Neural cell (in vitro differentiated cells): ENCODE data around the gene LRRC37A.
"Not testable (repeated sequence)": the region's sequence is repeated elsewhere in the genome, so short reads cannot be mapped to it uniquely, and the experiment has no call there.

ENCODE experiments used
- EP300 ChIP-seq: fragments of 450-650 bp; conservative IDR thresholded peaks from 2 replicates; pipeline ENCODE4 v1.6.1; 2014; ENCODE audit warnings: antibody characterized with exemption, mild to moderate bottlenecking, moderate library complexity; ENCODE audit not compliant: poor library complexity, severe bottlenecking
- EZH2 ChIP-seq: fragments of 200-600, 300-800 bp; shearing (Covaris generic), sonication (generic); IDR thresholded peaks from 2 replicates; pipeline ENCODE4 v1.6.1; 2014; ENCODE audit warnings: antibody characterized with exemption, low read length, borderline replicate concordance, mild to moderate bottlenecking; ENCODE audit not compliant: insufficient read depth, poor library complexity, severe bottlenecking
- MXI1 ChIP-seq: fragments of 450-650 bp; conservative IDR thresholded peaks from 2 replicates; pipeline ENCODE4 v1.6.1; 2014; ENCODE audit warnings: antibody characterized with exemption, mild to moderate bottlenecking; ENCODE audit not compliant: poor library complexity, severe bottlenecking
- POLR2AphosphoS5 ChIP-seq: IDR thresholded peaks from 2 replicates; pipeline ENCODE4 v1.6.1; 2012
- RAD21 ChIP-seq: fragments of 450-650 bp; conservative IDR thresholded peaks from 2 replicates; pipeline ENCODE4 v1.6.1; 2014; ENCODE audit warnings: antibody characterized with exemption, mild to moderate bottlenecking, moderate library complexity
- SMC3 ChIP-seq: fragments of 450-650 bp; conservative IDR thresholded peaks from 2 replicates; pipeline ENCODE4 v1.6.1; 2014; ENCODE audit warnings: antibody characterized with exemption, mild to moderate bottlenecking, moderate library complexity; ENCODE audit not compliant: poor library complexity
- TAF1 ChIP-seq: IDR thresholded peaks from 2 replicates; pipeline ENCODE4 v1.6.1; 2012; ENCODE audit warnings: low read depth
- TF ChIP-seq, protein P1 (sequence below): fragments of 450-650 bp; IDR thresholded peaks from 2 replicates; pipeline ENCODE4 v1.5.1; 2014; ENCODE audit warnings: antibody characterized with exemption, mild to moderate bottlenecking, moderate library complexity; ENCODE audit not compliant: poor library complexity, severe bottlenecking
- TF ChIP-seq, protein P2 (sequence below): IDR thresholded peaks from 2 replicates; pipeline ENCODE4 v1.6.1; 2012; ENCODE audit warnings: borderline replicate concordance

DNA sequence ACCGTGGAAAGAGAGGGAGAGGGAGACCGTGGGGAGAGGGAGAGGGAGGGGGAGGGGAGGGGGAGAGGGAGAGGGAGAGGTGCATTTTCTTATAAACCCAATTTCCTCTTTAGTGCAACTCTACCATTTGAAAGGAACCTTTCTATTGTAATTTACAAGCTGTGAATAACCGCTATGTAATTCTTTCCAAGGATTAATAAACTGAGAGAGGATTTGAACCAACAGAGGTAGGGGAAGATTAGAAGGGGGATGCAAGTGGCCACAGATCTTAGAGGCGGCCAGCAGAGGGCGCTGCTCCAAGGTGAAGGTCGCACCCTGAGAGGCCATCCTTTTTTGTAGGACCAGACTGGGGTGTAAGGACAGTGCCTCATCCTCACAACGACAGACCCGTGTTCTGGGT is 41.2 kb upstream of the LRRC37A start:
- TF ChIP-seq, protein P1, sequence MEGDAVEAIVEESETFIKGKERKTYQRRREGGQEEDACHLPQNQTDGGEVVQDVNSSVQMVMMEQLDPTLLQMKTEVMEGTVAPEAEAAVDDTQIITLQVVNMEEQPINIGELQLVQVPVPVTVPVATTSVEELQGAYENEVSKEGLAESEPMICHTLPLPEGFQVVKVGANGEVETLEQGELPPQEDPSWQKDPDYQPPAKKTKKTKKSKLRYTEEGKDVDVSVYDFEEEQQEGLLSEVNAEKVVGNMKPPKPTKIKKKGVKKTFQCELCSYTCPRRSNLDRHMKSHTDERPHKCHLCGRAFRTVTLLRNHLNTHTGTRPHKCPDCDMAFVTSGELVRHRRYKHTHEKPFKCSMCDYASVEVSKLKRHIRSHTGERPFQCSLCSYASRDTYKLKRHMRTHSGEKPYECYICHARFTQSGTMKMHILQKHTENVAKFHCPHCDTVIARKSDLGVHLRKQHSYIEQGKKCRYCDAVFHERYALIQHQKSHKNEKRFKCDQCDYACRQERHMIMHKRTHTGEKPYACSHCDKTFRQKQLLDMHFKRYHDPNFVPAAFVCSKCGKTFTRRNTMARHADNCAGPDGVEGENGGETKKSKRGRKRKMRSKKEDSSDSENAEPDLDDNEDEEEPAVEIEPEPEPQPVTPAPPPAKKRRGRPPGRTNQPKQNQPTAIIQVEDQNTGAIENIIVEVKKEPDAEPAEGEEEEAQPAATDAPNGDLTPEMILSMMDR, result not testable (repeated sequence)
- TF ChIP-seq, protein P2, sequence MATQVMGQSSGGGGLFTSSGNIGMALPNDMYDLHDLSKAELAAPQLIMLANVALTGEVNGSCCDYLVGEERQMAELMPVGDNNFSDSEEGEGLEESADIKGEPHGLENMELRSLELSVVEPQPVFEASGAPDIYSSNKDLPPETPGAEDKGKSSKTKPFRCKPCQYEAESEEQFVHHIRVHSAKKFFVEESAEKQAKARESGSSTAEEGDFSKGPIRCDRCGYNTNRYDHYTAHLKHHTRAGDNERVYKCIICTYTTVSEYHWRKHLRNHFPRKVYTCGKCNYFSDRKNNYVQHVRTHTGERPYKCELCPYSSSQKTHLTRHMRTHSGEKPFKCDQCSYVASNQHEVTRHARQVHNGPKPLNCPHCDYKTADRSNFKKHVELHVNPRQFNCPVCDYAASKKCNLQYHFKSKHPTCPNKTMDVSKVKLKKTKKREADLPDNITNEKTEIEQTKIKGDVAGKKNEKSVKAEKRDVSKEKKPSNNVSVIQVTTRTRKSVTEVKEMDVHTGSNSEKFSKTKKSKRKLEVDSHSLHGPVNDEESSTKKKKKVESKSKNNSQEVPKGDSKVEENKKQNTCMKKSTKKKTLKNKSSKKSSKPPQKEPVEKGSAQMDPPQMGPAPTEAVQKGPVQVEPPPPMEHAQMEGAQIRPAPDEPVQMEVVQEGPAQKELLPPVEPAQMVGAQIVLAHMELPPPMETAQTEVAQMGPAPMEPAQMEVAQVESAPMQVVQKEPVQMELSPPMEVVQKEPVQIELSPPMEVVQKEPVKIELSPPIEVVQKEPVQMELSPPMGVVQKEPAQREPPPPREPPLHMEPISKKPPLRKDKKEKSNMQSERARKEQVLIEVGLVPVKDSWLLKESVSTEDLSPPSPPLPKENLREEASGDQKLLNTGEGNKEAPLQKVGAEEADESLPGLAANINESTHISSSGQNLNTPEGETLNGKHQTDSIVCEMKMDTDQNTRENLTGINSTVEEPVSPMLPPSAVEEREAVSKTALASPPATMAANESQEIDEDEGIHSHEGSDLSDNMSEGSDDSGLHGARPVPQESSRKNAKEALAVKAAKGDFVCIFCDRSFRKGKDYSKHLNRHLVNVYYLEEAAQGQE, result not testable (repeated sequence)
- TF ChIP-seq MXI1, EP300, SMC3, POLR2AphosphoS5, EZH2, TAF1, RAD21: not testable (repeated sequence)
